ENCODE measurements around the gene NDST1. TPM values are rescaled to one million over a fixed set of nuclear protein-coding genes. Genes with fewer than 3 reads are reported as not detected.
A peak's percentile ranks its signal among the peaks of the same experiment; 100 is the strongest.

The NDST1 gene
- total RNA-seq, 2 experiments from 2014 or later, result 9.5 to 26.6 TPM

- intact Hi-C loops (cut with micrococcal nuclease; ENCODE audit: unreplicated experiment), result loop anchor here (1.0 kb wide), 1 partner anchor 27 kb away; no protein-coding TSS in a partner anchor
- H3K4me2 ChIP-seq (ENCODE audit: low read length), result peak overlapping the region; percentile 66
Measured at GRCh38 chr5:150460781-150461180, 47.1 kb upstream of the NDST1 start.

GRCh38 chr5:150461231-150461630 is 46.7 kb upstream of the NDST1 start:
- TF ChIP-seq EZH2phosphoT487 (IDR thresholded peaks at IDR 0.05; ENCODE audit: borderline replicate concordance, low read depth, low read length), result no peak
- TF ChIP-seq CTCF (conservative IDR thresholded peaks at IDR 0.05; ENCODE audit: low read length), result no peak
- BruUV-seq (replicated peaks), result no TSS peak
- intact Hi-C loops (cut with micrococcal nuclease; ENCODE audit: unreplicated experiment), result loop anchor here (1.0 kb wide), 1 partner anchor 26 kb away; no protein-coding TSS in a partner anchor
- Histone ChIP-seq H4K20me1 (ENCODE audit: insufficient read depth, low read length) (no peaks in the 10 kb centered on the region), H3K79me2 (ENCODE audit: insufficient read depth, low read depth, low read length) (no peaks in the 10 kb centered on the region), H3K9me2 (ENCODE audit: insufficient read depth, low read length) (no peaks in the 10 kb centered on the region), H3K4me2 (ENCODE audit: low read length) (peak overlapping the region; percentile 66), H3K9me3 (ENCODE audit: low read length) (no peaks in the 10 kb centered on the region), H3K4me1 (ENCODE audit: insufficient read depth, low read length, poor library complexity, severe bottlenecking) (peaks cover 80% of the 10 kb centered on the region), H3K27ac (ENCODE audit: low read depth, low read length, poor library complexity, severe bottlenecking) (peak overlapping the region; percentile 87), H3K36me3 (ENCODE audit: insufficient read depth, low read length) (no peaks in the 10 kb centered on the region), H2AFZ (ENCODE audit: low read length) (peak overlapping the region; percentile 49; the same call in 1 of the 2 replicates), H3K4me3 (ENCODE audit: low read depth, low read length, poor library complexity, severe bottlenecking) (peak overlapping the region; percentile 33)
- POLR2A ChIA-PET, result interaction anchor here (0.7 to 1.6 kb wide), 11 partner anchors 14 to 239 kb away, joined by 3 to 9 read pairs (median 4); partner anchors contain the start of genes RBM22 and TCOF1
- peak; percentile 93 for DNase-seq (ENCODE audit: low spot score)
- CTCF ChIA-PET (ENCODE audit: unreplicated experiment), result interaction anchor here (1.0 to 2.4 kb wide), 5 partner anchors 11 to 99 kb away, joined by 3 to 10 read pairs (median 6); no protein-coding TSS in a partner anchor

More at GRCh38 chr5:150460781-150461180, 47.1 kb upstream of the NDST1 start:
- H3K9me2 ChIP-seq (ENCODE audit: insufficient read depth, low read length), result no peaks in the 10 kb centered on the region
- no peaks in the 10 kb centered on the region for H3K9me3 ChIP-seq (ENCODE audit: low read length)
- peak overlapping the region; percentile 87 for H3K27ac ChIP-seq (ENCODE audit: low read depth, low read length, poor library complexity, severe bottlenecking)
- DNase-seq (ENCODE audit: low spot score), result no peak
- CTCF ChIA-PET (ENCODE audit: unreplicated experiment), result interaction anchor here (0.6 to 2.4 kb wide), 7 partner anchors 11 to 278 kb away, joined by 3 to 10 read pairs (median 6); no protein-coding TSS in a partner anchor
- BruUV-seq (replicated peaks), result no TSS peak
- peak overlapping the region; percentile 33 for H3K4me3 ChIP-seq (ENCODE audit: low read depth, low read length, poor library complexity, severe bottlenecking)
- POLR2A ChIA-PET, result interaction anchor here (0.6 to 1.6 kb wide), 10 partner anchors 14 to 240 kb away, joined by 3 to 9 read pairs (median 4); partner anchors contain the start of gene RBM22
- H2AFZ ChIP-seq (ENCODE audit: low read length), result peak overlapping the region; percentile 49; the same call in 1 of the 2 replicates
- H4K20me1 ChIP-seq (ENCODE audit: insufficient read depth, low read length), result no peaks in the 10 kb centered on the region
- TF ChIP-seq EZH2phosphoT487 (IDR thresholded peaks at IDR 0.05; ENCODE audit: borderline replicate concordance, low read depth, low read length) (no peak), CTCF (conservative IDR thresholded peaks at IDR 0.05; ENCODE audit: low read length) (no peak)
- no peaks in the 10 kb centered on the region for H3K79me2 ChIP-seq (ENCODE audit: insufficient read depth, low read depth, low read length)
- no peaks in the 10 kb centered on the region for H3K36me3 ChIP-seq (ENCODE audit: insufficient read depth, low read length)
- peaks cover 80% of the 10 kb centered on the region for H3K4me1 ChIP-seq (ENCODE audit: insufficient read depth, low read length, poor library complexity, severe bottlenecking)

- H3K9me3 ChIP-seq (ENCODE audit: low read length), result no peaks in the 10 kb centered on the region
- DNase-seq (ENCODE audit: low spot score), result no peak
- no peaks in the 10 kb centered on the region for H3K36me3 ChIP-seq (ENCODE audit: insufficient read depth, low read length)
- ChIA-PET POLR2A (interaction anchor here (0.5 to 1.2 kb wide), 5 partner anchors 13 to 382 kb away, joined by 3 to 5 read pairs (median 3); partner anchors contain the start of gene IRGM), CTCF (ENCODE audit: unreplicated experiment) (no interaction called here)
- H3K4me3 ChIP-seq (ENCODE audit: low read depth, low read length, poor library complexity, severe bottlenecking), result no peak overlapping the region
- TF ChIP-seq EZH2phosphoT487 (IDR thresholded peaks at IDR 0.05; ENCODE audit: borderline replicate concordance, low read depth, low read length), result no peak
- no peak for TF ChIP-seq CTCF (conservative IDR thresholded peaks at IDR 0.05; ENCODE audit: low read length)
- no peaks in the 10 kb centered on the region for H4K20me1 ChIP-seq (ENCODE audit: insufficient read depth, low read length)
- no TSS peak for BruUV-seq (replicated peaks)
- intact Hi-C loops (cut with micrococcal nuclease; ENCODE audit: unreplicated experiment), result no loop called here
- peak overlapping the region; percentile 96; the same call in 1 of the 2 replicates for H2AFZ ChIP-seq (ENCODE audit: low read length)
- H3K27ac ChIP-seq (ENCODE audit: low read depth, low read length, poor library complexity, severe bottlenecking), result no peak overlapping the region
- no peaks in the 10 kb centered on the region for H3K9me2 ChIP-seq (ENCODE audit: insufficient read depth, low read length)
- peak overlapping the region; percentile 0; the same call in 1 of the 2 replicates for H3K4me2 ChIP-seq (ENCODE audit: low read length)
- peaks cover 53% of the 10 kb centered on the region for H3K4me1 ChIP-seq (ENCODE audit: insufficient read depth, low read length, poor library complexity, severe bottlenecking)
- no peaks in the 10 kb centered on the region for H3K79me2 ChIP-seq (ENCODE audit: insufficient read depth, low read depth, low read length)
Measured at GRCh38 chr5:150464554-150465012, 43.3 kb upstream of the NDST1 start.
